ENCODE measurements around the gene BIRC3. TPM values are rescaled to one million over a fixed set of nuclear protein-coding genes. Genes with fewer than 3 reads are reported as not detected.

BIRC3 gene
- total RNA-seq, 1 experiment from 2014 or later, result 4.7 TPM

DNA sequence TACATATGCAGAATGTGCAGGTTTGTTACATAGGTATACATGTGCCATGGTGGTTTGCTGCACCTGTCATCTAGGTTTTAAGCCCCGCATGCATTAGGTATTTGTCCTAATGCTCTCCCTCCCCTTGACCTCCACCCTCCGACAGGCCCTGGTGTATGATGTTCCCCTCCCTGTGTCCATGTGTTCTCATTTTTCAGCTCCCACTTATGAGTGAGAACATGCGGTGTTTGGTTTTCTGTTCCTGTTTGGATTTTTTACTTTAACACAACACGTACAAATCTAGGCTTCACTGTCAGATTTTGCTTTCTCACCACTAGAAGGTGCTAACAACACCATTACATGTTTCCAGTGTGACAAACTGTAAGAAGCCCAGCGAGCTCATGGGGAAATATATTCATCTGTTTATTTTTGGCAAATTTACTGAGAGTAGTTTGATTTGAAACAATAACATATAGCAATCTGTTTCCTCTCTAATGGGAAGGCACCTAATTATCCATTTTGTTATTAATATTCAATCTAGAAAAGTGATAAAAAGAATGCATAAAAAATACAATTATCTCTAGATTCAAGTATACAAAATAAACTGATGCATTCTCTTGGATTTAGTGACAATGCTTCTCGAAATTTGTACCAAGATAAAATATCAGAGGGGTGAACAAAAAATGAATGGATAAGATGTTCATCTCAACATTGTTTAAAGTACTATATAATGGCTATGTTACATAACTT lies 23.2 kb upstream of the BIRC3 start (continued):
- TF ChIP-seq ZBTB33 (IDR thresholded peaks at IDR 0.05; ENCODE audit: extremely low read depth, insufficient replicate concordance, low read length), result no peak
- no peak for TF ChIP-seq ZNF274 (IDR thresholded peaks at IDR 0.05; ENCODE audit: low read depth, low read length)
- TF ChIP-seq, protein P1, sequence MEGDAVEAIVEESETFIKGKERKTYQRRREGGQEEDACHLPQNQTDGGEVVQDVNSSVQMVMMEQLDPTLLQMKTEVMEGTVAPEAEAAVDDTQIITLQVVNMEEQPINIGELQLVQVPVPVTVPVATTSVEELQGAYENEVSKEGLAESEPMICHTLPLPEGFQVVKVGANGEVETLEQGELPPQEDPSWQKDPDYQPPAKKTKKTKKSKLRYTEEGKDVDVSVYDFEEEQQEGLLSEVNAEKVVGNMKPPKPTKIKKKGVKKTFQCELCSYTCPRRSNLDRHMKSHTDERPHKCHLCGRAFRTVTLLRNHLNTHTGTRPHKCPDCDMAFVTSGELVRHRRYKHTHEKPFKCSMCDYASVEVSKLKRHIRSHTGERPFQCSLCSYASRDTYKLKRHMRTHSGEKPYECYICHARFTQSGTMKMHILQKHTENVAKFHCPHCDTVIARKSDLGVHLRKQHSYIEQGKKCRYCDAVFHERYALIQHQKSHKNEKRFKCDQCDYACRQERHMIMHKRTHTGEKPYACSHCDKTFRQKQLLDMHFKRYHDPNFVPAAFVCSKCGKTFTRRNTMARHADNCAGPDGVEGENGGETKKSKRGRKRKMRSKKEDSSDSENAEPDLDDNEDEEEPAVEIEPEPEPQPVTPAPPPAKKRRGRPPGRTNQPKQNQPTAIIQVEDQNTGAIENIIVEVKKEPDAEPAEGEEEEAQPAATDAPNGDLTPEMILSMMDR (IDR thresholded peaks at IDR 0.05 in 2 of 3, conservative IDR thresholded peaks at IDR 0.05 in 1 of 3; ENCODE audit: borderline replicate concordance in 1 of 3, insufficient read depth in 1 of 3, low read depth in 2 of 3, low read length in 2 of 3), result peak; percentile 76 to 79 (median 78)
- TF ChIP-seq SP1 (IDR thresholded peaks at IDR 0.05; ENCODE audit: low read depth), result no peak

GRCh38 chr11:102295045-102295444 lies 22.2 kb upstream of the BIRC3 start:
- Histone ChIP-seq H3K9ac (ENCODE audit: low read length) (no peak overlapping the region), H4K20me1 (ENCODE audit: insufficient read depth) (no peaks in the 10 kb centered on the region), H3K4me2 (ENCODE audit: low read length) (no peak overlapping the region), H2AFZ (ENCODE audit: low read depth, low read length, poor library complexity, severe bottlenecking) (no peak overlapping the region), H3K4me1 (ENCODE audit: control insufficient read depth in 1 of 2, insufficient read depth in 2 of 2, low read length in 2 of 2) (peaks cover 0 to 3% of the 10 kb centered on the region in 2 experiments; a peak in 1 of 4 replicates), H3K9me2 (ENCODE audit: insufficient read depth) (no peaks in the 10 kb centered on the region), H3K9me3 (ENCODE audit: control insufficient read depth in 1 of 2, insufficient read depth in 1 of 2, low read depth in 1 of 2, low read length in 2 of 2) (no peaks in the 10 kb centered on the region), H3K79me2 (ENCODE audit: insufficient read depth, low read length) (no peaks in the 10 kb centered on the region), H3K4me3 (replicated peaks in 1 of 2; ENCODE audit: low read depth in 1 of 2, low read length in 2 of 2) (no peak overlapping the region), H3K36me3 (ENCODE audit: control insufficient read depth in 1 of 2, insufficient read depth in 2 of 2, low read length in 2 of 2) (no peaks in the 10 kb centered on the region), H3K27me3 (ENCODE audit: insufficient read depth, low read length) (no peaks in the 10 kb centered on the region), H3K27ac (ENCODE audit: low read depth, low read length) (no peak overlapping the region)
- ChIA-PET CTCF (interaction anchor here (1.0 to 2.8 kb wide), 13 partner anchors 10 to 371 kb away, joined by 3 to 27 read pairs (median 14); no protein-coding TSS in a partner anchor), POLR2A (no interaction called here), RAD21 (ENCODE audit: low non-redundant PET in 1 of 2, low total read pairs in 2 of 2, uncharacterized antibody in 2 of 2, unreplicated experiment in 2 of 2) (interaction anchor here in 1 of 2 experiments (1.7 kb wide), 1 partner anchor 11 kb away, joined by 5 read pairs; no protein-coding TSS in a partner anchor)
- intact Hi-C loops (cut with micrococcal nuclease), result no loop called here
- no TSS peak for BruUV-seq (replicated peaks)
- TF ChIP-seq, protein P1 (IDR thresholded peaks at IDR 0.05 in 2 of 3, conservative IDR thresholded peaks at IDR 0.05 in 1 of 3; ENCODE audit: borderline replicate concordance in 1 of 3, insufficient read depth in 1 of 3, low read depth in 2 of 3, low read length in 2 of 3), result no peak
- TF ChIP-seq EZH2phosphoT487 (IDR thresholded peaks at IDR 0.05; ENCODE audit: borderline replicate concordance), result no peak
- no peak for TF ChIP-seq EZH2 (IDR thresholded peaks at IDR 0.05)
- no peak for TF ChIP-seq CEBPB (IDR thresholded peaks at IDR 0.05; ENCODE audit: low read depth)
- no peak for TF ChIP-seq SIN3A (IDR thresholded peaks at IDR 0.05; ENCODE audit: low read depth)
- no peak for TF ChIP-seq EGR1 (IDR thresholded peaks at IDR 0.05; ENCODE audit: low read depth)
- no peak for TF ChIP-seq FOSL1 (IDR thresholded peaks at IDR 0.05; ENCODE audit: low read depth)
- no peak for TF ChIP-seq RAD21 (IDR thresholded peaks at IDR 0.05; ENCODE audit: low read depth)
- TF ChIP-seq MAX (IDR thresholded peaks at IDR 0.05), result no peak
- TF ChIP-seq JUND (IDR thresholded peaks at IDR 0.05), result no peak
- no peak for TF ChIP-seq CBX3 (IDR thresholded peaks at IDR 0.05; ENCODE audit: low read depth)
- ATAC-seq (no peak), DNase-seq (ENCODE audit: low read depth, low spot score) (no peak)
